H54 (cell line): ENCODE measurements around the gene SNX1.

Source experiments
- DNase-seq: peaks from one replicate; pipeline ENCODE4 v3.0.0; 2011; ENCODE audit warnings: low spot score, mixed read lengths; ENCODE audit not compliant: insufficient read length
- FAIRE-seq: peaks from 3 replicates; lab custom pipeline; 2011; peaks lifted over from hg19 to GRCh38; lab: Jason Lieb, UNC
- POLR2A ChIP-seq: IDR thresholded peaks from 2 replicates; pipeline ENCODE4 v1.6.1; 2011; ENCODE audit warnings: low read depth, mild to moderate bottlenecking, low read length

SNX1 gene

GRCh38 chr15:64138331-64138941 lies 42.7 kb downstream of the SNX1 start:
- DNase-seq (no peak), FAIRE-seq (no peak)
- no peak for TF ChIP-seq POLR2A

- DNase-seq (no peak), FAIRE-seq (no peak)
- TF ChIP-seq POLR2A, result no peak
Observed at GRCh38 chr15:64141798-64142512, 46.2 kb downstream of the SNX1 start.

- no peak for DNase-seq
- no peak for FAIRE-seq
Observed at GRCh38 chr15:64143276-64143675, 47.5 kb downstream of the SNX1 start.

GRCh38 chr15:64144192-64144564 lies 48.4 kb downstream of the SNX1 start:
- DNase-seq, result no peak
- no peak for FAIRE-seq
- no peak for TF ChIP-seq POLR2A

More at GRCh38 chr15:64143276-64143675, 47.5 kb downstream of the SNX1 start:
- no peak for TF ChIP-seq POLR2A

- FAIRE-seq (no peak), DNase-seq (no peak)
- TF ChIP-seq POLR2A, result no peak
Observed at GRCh38 chr15:64144565-64145281, 48.9 kb downstream of the SNX1 start.

- TF ChIP-seq POLR2A, result no peak
- FAIRE-seq (no peak), DNase-seq (no peak)
Observed at GRCh38 chr15:64146041-64146440, 50.3 kb downstream of the SNX1 start.

GRCh38 chr15:64146520-64146884 lies 50.7 kb downstream of the SNX1 start:
- DNase-seq, result no peak
- TF ChIP-seq POLR2A, result no peak
- FAIRE-seq, result no peak

GRCh38 chr15:64146885-64147681 lies 51.3 kb downstream of the SNX1 start:
- DNase-seq (no peak), FAIRE-seq (no peak)
- TF ChIP-seq POLR2A, result no peak

- no peak for FAIRE-seq
- no peak for DNase-seq
- no peak for TF ChIP-seq POLR2A
Observed at GRCh38 chr15:64148168-64148567, 52.4 kb downstream of the SNX1 start.

- no peak for FAIRE-seq
- no peak for TF ChIP-seq POLR2A
Observed at GRCh38 chr15:64148581-64148980, 52.8 kb downstream of the SNX1 start.

GRCh38 chr15:64149424-64149823 lies 53.6 kb downstream of the SNX1 start:
- FAIRE-seq (no peak), DNase-seq (no peak)
- TF ChIP-seq POLR2A, result no peak

More at GRCh38 chr15:64148581-64148980, 52.8 kb downstream of the SNX1 start:
- no peak for DNase-seq

GRCh38 chr15:64149893-64150578 lies 54.3 kb downstream of the SNX1 start:
- no peak for TF ChIP-seq POLR2A
- FAIRE-seq, result no peak
- DNase-seq, result no peak
